ENCODE measurements around the gene OAS3.

DNA sequence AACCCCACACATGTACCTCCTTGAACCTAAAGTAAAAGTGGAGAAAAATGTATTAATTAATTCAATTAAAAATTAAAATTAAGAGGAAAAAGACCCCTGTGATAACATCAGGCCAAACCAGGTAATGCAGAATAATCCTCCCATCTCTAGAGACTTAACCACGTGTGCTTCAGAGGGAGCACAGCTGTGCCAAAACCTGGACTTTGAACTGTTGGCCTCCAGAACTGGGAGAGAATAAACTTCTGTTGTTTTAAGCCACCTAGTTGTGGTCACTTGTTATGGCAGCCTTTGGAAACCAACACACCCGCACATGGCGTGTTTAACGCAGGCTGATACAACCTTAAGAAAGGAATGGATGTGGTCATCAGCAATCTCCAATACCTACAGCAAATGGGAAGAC, 63.9 kb downstream of the OAS3 start:
- no peak for TF ChIP-seq POLR2A (IDR thresholded peaks at IDR 0.05)
- TF ChIP-seq, protein P1, sequence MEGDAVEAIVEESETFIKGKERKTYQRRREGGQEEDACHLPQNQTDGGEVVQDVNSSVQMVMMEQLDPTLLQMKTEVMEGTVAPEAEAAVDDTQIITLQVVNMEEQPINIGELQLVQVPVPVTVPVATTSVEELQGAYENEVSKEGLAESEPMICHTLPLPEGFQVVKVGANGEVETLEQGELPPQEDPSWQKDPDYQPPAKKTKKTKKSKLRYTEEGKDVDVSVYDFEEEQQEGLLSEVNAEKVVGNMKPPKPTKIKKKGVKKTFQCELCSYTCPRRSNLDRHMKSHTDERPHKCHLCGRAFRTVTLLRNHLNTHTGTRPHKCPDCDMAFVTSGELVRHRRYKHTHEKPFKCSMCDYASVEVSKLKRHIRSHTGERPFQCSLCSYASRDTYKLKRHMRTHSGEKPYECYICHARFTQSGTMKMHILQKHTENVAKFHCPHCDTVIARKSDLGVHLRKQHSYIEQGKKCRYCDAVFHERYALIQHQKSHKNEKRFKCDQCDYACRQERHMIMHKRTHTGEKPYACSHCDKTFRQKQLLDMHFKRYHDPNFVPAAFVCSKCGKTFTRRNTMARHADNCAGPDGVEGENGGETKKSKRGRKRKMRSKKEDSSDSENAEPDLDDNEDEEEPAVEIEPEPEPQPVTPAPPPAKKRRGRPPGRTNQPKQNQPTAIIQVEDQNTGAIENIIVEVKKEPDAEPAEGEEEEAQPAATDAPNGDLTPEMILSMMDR (IDR thresholded peaks at IDR 0.05): no peak

Measured in testis (tissue), 2 donors.